Measurements from ENCODE around the gene SPATA45. TPM values are rescaled to one million over a fixed set of nuclear protein-coding genes. Genes with fewer than 3 reads are reported as not detected.

Gene SPATA45
- total and polyA plus RNA-seq, 2 of the 4 experiments (the other 2 are of a cell fraction), result not detected

DNA sequence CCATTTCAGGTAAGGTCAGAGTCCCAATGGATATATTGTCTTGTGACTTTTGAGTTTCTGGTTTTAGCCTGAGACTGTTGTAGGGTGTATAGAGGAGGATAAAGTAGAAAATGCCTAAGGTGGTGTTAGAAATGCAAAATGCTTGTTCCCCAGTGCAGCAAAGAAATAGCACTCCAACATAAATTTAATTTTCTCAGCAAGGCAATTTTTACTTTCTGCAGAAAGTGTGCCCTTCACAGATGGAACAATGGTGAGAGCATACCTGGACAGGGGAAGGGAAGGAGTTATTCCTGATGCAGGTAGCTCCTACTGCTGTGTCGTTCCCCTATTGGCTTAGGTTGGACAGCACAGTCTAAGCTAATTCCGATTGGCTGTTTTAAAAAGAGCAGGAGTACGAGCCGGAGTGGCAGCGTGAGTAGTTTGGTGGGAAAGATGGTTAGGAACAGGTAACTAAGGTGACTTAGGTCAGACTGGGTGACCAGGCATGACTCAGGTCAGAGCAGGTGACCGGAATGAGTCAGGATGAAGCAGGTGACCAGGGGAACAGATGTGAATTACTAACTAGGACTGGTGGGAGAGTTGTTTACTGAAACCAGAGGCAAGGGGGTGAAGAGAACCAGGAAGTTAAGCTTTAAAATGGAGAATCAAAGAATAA lies 21.5 kb downstream of the SPATA45 start:
- TF ChIP-seq, protein P1, sequence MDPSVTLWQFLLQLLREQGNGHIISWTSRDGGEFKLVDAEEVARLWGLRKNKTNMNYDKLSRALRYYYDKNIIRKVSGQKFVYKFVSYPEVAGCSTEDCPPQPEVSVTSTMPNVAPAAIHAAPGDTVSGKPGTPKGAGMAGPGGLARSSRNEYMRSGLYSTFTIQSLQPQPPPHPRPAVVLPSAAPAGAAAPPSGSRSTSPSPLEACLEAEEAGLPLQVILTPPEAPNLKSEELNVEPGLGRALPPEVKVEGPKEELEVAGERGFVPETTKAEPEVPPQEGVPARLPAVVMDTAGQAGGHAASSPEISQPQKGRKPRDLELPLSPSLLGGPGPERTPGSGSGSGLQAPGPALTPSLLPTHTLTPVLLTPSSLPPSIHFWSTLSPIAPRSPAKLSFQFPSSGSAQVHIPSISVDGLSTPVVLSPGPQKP (IDR thresholded peaks at IDR 0.05; ENCODE audit: borderline replicate concordance, low read depth, low read length), result no peak
- TF ChIP-seq CHD1 (IDR thresholded peaks at IDR 0.05; ENCODE audit: low read depth, low read length) (no peak), MAFK (IDR thresholded peaks at IDR 0.05; ENCODE audit: low read depth, low read length) (no peak), RAD21 (IDR thresholded peaks at IDR 0.05; ENCODE audit: low read length) (no peak), SMC3 (IDR thresholded peaks at IDR 0.05; ENCODE audit: low read depth, low read length) (no peak), RFX5 (IDR thresholded peaks at IDR 0.05; ENCODE audit: low read depth, low read length) (no peak)
- WGBS, 2 experiments (ENCODE audit: extremely low coverage in 2 of 2, insufficient read length in 1 of 2), result no CpG with 5 or more reads among the region's 6 CpGs
- POLR2A ChIA-PET (ENCODE audit: unreplicated experiment), result no interaction called here

More for the DNA sequence above, 21.5 kb downstream of the SPATA45 start:
- H3K4me2 ChIP-seq (ENCODE audit: low read depth, low read length), result no peak overlapping the region
- CTCF ChIA-PET, result no interaction called here
- no peak overlapping the region for H2AFZ ChIP-seq (replicated peaks; ENCODE audit: low read length, poor library complexity)
- no peak overlapping the region for H3K4ac ChIP-seq (ENCODE audit: low read depth, low read length)
- no peaks in the 10 kb centered on the region for H3K27me3 ChIP-seq (ENCODE audit: control insufficient read depth, insufficient read depth, low read length)
- no TSS peak for BruUV-seq (replicated peaks)
- no peak overlapping the region for H3K56ac ChIP-seq (ENCODE audit: extremely low read depth, insufficient read depth, low read length)
- H3K23ac ChIP-seq (ENCODE audit: low read depth, low read length), result no peak overlapping the region
- no peak overlapping the region for H2BK5ac ChIP-seq (ENCODE audit: low read depth, low read length, poor library complexity, severe bottlenecking)
- intact Hi-C loops (cut with micrococcal nuclease) (no loop called here), dilution Hi-C loops (cut with HindIII; ENCODE audit: low sequenced_read_pairs, unreplicated experiment) (no loop called here), in situ Hi-C loops (cut with MboI; ENCODE audit: low sequenced_read_pairs) (no loop called here)
- no peaks in the 10 kb centered on the region for H4K20me1 ChIP-seq (ENCODE audit: insufficient read depth, low read length)
- no peaks in the 10 kb centered on the region for H3K79me1 ChIP-seq (ENCODE audit: low read depth in 1 of 2, low read length in 2 of 2)
- no peak overlapping the region for H3K4me3 ChIP-seq (ENCODE audit: insufficient read depth, low read depth, low read length)
- H2AK9ac ChIP-seq (replicated peaks; ENCODE audit: low read depth, low read length, poor library complexity), result no peak overlapping the region
- no peak overlapping the region for H2BK20ac ChIP-seq (ENCODE audit: low read depth, low read length)
- no peak for DNase-seq
- no peak overlapping the region for H4K5ac ChIP-seq (ENCODE audit: low read depth, low read length)
- no peak for ATAC-seq (ENCODE audit: low read depth)
- H3K4me1 ChIP-seq (ENCODE audit: control insufficient read depth, insufficient read depth, low read length), result no peaks in the 10 kb centered on the region
- H2BK120ac ChIP-seq (ENCODE audit: low read depth, low read length), result no peak overlapping the region
- no peak overlapping the region for H4K91ac ChIP-seq (ENCODE audit: insufficient read depth, low read depth, low read length)
- H4K8ac ChIP-seq (ENCODE audit: low read depth in 2 of 2, low read length in 2 of 2), result no peak overlapping the region
- no peak overlapping the region for H3K14ac ChIP-seq (replicated peaks; ENCODE audit: low read depth, low read length)
- no peaks in the 10 kb centered on the region for H3K9me1 ChIP-seq (ENCODE audit: insufficient read depth, low read length)
- no peak overlapping the region for H2AK5ac ChIP-seq (ENCODE audit: low read depth, low read length)
- no peaks in the 10 kb centered on the region for H3K36me3 ChIP-seq (ENCODE audit: control insufficient read depth, insufficient read depth, low read length)
- no peak overlapping the region for H3K18ac ChIP-seq (ENCODE audit: low read depth, low read length)
- H2BK15ac ChIP-seq (ENCODE audit: low read depth, low read length), result no peak overlapping the region
- H3K9ac ChIP-seq (ENCODE audit: low read depth, low read length), result no peak overlapping the region
- H3K27ac ChIP-seq (ENCODE audit: insufficient read depth, low read length), result no peak overlapping the region
- peaks cover 20% of the 10 kb centered on the region for H3K9me3 ChIP-seq (ENCODE audit: control insufficient read depth, insufficient read depth, low read length)

All from IMR-90 (cell line).